ENCODE results near the gene SUMO4.

SUMO4 gene

DNA sequence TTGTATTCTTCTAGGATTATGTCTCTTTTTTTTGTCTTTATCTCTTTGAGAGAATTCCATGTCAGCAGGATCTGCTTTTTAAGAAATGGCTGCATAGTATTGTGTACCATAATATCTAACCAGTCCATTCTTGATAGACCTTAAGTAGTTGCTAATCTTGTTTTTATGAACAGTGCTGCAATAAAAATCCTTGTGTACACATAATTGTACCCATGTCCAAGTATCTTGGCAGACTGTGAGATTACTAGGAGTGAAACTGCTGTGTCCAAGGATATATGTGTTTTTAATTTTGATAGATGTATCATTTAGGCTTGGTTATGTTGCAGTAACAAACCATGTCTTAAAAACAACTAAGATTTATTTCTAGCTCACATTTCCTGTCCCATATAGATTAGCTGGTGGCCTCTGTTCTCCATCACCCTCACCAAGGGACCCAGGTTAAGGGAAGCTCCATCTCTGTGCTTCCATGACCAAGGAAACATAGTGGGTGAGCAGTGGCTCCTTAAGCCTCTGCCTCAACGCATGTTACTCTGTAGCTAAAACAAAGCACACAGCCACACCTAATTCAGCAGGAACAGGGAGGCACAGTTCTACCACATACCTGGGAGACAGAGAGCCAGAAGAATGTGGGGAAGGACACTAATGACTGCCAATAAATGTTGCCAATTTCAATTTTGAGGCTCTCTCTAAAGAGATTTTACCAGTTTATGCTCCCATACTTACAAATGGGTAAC lies 12.1 kb upstream of the SUMO4 start:
- no peak for DNase-seq (ENCODE audit: low read depth, low spot score)
- no peaks in the 10 kb centered on the region for H3K9me3 ChIP-seq (ENCODE audit: control insufficient read depth, insufficient read depth, low read length)
- H3K4me3 ChIP-seq (ENCODE audit: low read length) = no peak overlapping the region
- no peaks in the 10 kb centered on the region for H3K27me3 ChIP-seq (ENCODE audit: control insufficient read depth, insufficient read depth, low read length)
- no peaks in the 10 kb centered on the region for H3K4me1 ChIP-seq (ENCODE audit: control insufficient read depth, insufficient read depth, low read length)
- no peak overlapping the region for H3K27ac ChIP-seq (ENCODE audit: low read length)
- H3K36me3 ChIP-seq (ENCODE audit: control insufficient read depth, insufficient read depth, low read length) = no peaks in the 10 kb centered on the region; the same call in 1 of the 2 replicates
- no CpG with 5 or more reads among the region's 1 CpG for WGBS (ENCODE audit: insufficient coverage, insufficient read length)

DNA sequence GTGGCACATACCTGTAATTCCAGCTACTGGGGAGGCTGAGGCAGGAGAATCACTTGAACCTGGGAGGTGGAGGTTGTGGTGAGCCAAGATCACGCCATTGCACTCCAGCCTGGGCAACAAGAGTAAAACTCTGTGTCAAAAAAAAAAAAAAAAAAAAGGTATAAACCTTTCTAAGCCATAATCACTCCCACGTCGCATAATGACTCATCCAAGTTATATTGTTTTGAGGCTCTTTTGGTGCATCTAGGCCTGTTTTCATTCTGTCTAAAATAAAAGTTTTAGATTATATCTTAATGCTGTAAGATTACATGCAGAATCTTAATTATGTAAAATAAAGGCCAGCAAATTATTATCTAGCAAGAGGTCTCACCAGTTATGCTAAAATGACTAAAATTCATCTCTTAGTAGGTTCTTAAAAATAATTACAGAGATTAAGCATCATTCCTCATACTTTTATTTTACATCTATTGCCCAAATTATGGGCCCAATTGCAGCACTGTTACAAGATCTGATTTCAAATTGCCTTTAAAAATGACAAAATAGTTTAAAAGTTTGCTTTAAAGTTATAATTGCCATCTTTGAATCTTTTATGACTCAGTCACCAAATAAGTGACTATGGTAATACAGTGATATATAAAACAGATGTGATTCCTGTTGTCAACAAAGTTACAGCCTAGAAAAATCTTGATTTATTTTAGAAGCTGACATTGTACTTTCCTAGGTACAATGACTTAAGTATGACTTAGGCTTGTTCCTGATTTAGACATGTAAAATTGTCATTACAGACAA lies 10.4 kb upstream of the SUMO4 start:
- Histone ChIP-seq H3K9me3 (ENCODE audit: control insufficient read depth, insufficient read depth, low read length) (no peaks in the 10 kb centered on the region), H3K4me1 (ENCODE audit: control insufficient read depth, insufficient read depth, low read length) (no peaks in the 10 kb centered on the region), H3K36me3 (ENCODE audit: control insufficient read depth, insufficient read depth, low read length) (no peaks in the 10 kb centered on the region; the same call in 1 of the 2 replicates), H3K4me3 (ENCODE audit: low read length) (no peak overlapping the region), H3K27me3 (ENCODE audit: control insufficient read depth, insufficient read depth, low read length) (no peaks in the 10 kb centered on the region), H3K27ac (ENCODE audit: low read length) (no peak overlapping the region)
- DNase-seq (ENCODE audit: low read depth, low spot score) = no peak
- WGBS (ENCODE audit: insufficient coverage, insufficient read length) = no CpG with 5 or more reads among the region's 3 CpGs

DNA sequence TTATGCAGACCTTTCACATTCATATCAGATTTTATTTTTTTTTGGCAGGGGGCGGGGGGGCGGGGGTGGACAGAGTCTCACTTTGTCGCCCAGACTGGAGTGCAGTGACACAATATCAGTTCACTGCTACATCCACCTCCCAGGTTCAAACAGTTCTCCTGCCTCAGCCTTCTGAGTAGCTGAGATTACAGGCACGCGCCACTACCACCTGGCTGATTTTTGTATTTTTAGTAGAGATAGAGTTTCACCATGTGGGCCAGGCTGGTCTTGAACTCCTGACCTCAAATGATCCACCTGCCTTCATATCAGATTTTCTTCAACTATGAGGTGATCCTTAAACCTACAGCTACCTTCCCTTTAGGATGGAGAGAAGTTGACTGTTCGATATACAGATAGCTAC lies 8.0 kb upstream of the SUMO4 start:
- Histone ChIP-seq H3K9me3 (ENCODE audit: control insufficient read depth, insufficient read depth, low read length) (no peaks in the 10 kb centered on the region), H3K36me3 (ENCODE audit: control insufficient read depth, insufficient read depth, low read length) (no peaks in the 10 kb centered on the region; the same call in 1 of the 2 replicates), H3K4me1 (ENCODE audit: control insufficient read depth, insufficient read depth, low read length) (no peaks in the 10 kb centered on the region), H3K27ac (ENCODE audit: low read length) (no peak overlapping the region), H3K4me3 (ENCODE audit: low read length) (no peak overlapping the region), H3K27me3 (ENCODE audit: control insufficient read depth, insufficient read depth, low read length) (no peaks in the 10 kb centered on the region)
- no peak for DNase-seq (ENCODE audit: low read depth, low spot score)
- no CpG with 5 or more reads among the region's 6 CpGs for WGBS (ENCODE audit: insufficient coverage, insufficient read length)

DNA sequence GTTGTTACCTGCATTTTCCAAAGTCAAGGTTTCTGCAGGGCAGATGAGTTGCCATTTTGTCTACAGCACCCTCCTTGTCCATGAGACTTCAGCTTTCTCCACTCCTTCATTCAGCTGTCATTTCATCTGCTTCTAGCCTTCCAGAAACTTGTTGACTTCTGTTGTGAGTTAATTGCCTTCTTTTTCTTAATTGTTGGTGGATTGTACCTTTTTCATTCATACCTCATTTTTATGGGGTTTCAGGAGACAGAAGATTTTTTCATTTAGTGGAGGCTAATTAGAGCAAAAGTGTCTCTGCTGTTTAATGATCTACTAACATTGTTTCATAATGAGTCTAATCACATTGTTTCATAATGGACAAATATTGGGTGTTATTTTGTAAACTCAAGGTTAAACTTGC lies 7.5 kb upstream of the SUMO4 start:
- no peak for DNase-seq (ENCODE audit: low read depth, low spot score)
- Histone ChIP-seq H3K4me1 (ENCODE audit: control insufficient read depth, insufficient read depth, low read length) (no peaks in the 10 kb centered on the region), H3K4me3 (ENCODE audit: low read length) (no peak overlapping the region), H3K27me3 (ENCODE audit: control insufficient read depth, insufficient read depth, low read length) (no peaks in the 10 kb centered on the region), H3K27ac (ENCODE audit: low read length) (no peak overlapping the region), H3K9me3 (ENCODE audit: control insufficient read depth, insufficient read depth, low read length) (no peaks in the 10 kb centered on the region), H3K36me3 (ENCODE audit: control insufficient read depth, insufficient read depth, low read length) (no peaks in the 10 kb centered on the region; the same call in 1 of the 2 replicates)

DNA sequence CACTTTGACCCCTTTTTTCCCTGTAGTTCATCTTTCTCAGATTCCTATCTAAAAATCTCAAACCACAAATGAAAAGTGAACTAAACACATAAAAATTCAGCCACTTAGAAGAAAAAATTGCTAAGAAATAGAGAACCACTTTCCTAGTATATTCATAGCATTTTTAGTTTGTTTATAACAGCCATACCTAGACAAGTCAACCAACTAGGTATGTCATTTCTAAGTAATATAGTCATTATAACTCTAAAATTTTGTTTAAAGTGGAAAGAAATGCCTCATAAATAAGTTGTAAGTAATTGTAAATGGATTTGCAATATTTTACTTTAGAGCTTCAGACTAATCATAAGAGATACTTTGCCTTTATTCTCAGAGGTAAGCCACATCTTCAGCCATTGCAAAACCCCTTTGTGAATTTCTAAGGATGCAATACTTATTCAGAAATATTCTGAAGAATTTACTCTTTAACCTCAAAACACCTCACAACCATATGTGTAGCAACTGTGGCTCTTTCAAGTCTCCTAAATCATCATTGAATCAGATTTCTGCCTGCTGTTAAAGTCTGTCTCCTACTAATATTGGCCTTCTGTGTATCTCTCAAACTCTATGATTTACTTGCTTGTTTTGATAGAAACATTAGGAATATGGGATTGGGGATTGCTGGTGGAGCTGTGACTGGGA lies 6.9 kb upstream of the SUMO4 start:
- H3K4me1 ChIP-seq (ENCODE audit: control insufficient read depth, insufficient read depth, low read length) = no peaks in the 10 kb centered on the region
- DNase-seq (ENCODE audit: low read depth, low spot score) = no peak
- no peaks in the 10 kb centered on the region for H3K27me3 ChIP-seq (ENCODE audit: control insufficient read depth, insufficient read depth, low read length)
- H3K36me3 ChIP-seq (ENCODE audit: control insufficient read depth, insufficient read depth, low read length) = no peaks in the 10 kb centered on the region; the same call in 1 of the 2 replicates
- no peak overlapping the region for H3K27ac ChIP-seq (ENCODE audit: low read length)
- H3K9me3 ChIP-seq (ENCODE audit: control insufficient read depth, insufficient read depth, low read length) = no peaks in the 10 kb centered on the region
- H3K4me3 ChIP-seq (ENCODE audit: low read length) = no peak overlapping the region

DNA sequence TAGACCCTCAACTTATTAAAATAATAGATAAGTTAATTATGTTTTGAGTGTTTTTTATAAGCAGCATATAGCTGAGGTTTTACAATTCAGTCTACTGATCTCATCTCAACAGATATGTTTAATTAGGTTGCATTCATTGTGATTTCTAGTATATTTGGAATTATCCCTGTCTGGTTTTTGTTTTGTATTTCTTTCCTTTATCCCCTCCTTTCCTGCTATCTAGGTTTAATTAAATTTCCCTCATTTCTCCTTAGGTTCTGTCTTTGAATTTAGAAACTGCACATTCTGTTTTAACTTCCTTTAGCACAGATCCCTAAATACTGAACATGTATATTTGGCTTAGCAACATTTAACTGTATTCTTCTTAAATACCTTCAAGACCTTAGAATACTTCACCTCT lies 4.9 kb upstream of the SUMO4 start:
- peaks cover 2% of the 10 kb centered on the region; the same call in 1 of the 2 replicates for H3K36me3 ChIP-seq (ENCODE audit: control insufficient read depth, insufficient read depth, low read length)
- no peak overlapping the region for H3K4me3 ChIP-seq (ENCODE audit: low read length)
- no peak for DNase-seq (ENCODE audit: low read depth, low spot score)
- H3K4me1 ChIP-seq (ENCODE audit: control insufficient read depth, insufficient read depth, low read length) = no peaks in the 10 kb centered on the region
- no peak overlapping the region for H3K27ac ChIP-seq (ENCODE audit: low read length)
- no peaks in the 10 kb centered on the region for H3K27me3 ChIP-seq (ENCODE audit: control insufficient read depth, insufficient read depth, low read length)
- no peaks in the 10 kb centered on the region for H3K9me3 ChIP-seq (ENCODE audit: control insufficient read depth, insufficient read depth, low read length)

DNA sequence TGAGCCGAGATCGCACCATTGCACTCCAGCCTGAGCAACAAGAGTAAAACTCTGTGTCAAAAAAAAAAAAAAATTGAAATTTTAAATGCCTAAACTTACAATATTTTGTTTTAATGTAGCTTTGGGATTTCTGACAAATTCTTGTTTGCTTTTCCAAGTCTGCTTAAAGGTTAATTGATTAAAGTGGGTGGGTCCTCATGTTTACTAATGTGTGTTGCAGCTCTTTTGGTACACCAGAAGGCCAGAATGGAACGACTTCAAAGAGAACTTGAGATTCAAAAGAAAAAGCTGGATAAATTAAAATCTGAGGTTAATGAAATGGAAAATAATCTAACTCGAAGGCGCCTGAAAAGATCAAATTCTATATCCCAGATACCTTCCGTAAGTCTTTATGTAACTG lies 2.7 kb upstream of the SUMO4 start:
- Histone ChIP-seq H3K9me3 (ENCODE audit: control insufficient read depth, insufficient read depth, low read length) (no peaks in the 10 kb centered on the region), H3K27ac (ENCODE audit: low read length) (no peak overlapping the region), H3K27me3 (ENCODE audit: control insufficient read depth, insufficient read depth, low read length) (no peaks in the 10 kb centered on the region), H3K4me1 (ENCODE audit: control insufficient read depth, insufficient read depth, low read length) (no peaks in the 10 kb centered on the region), H3K4me3 (ENCODE audit: low read length) (no peak overlapping the region), H3K36me3 (ENCODE audit: control insufficient read depth, insufficient read depth, low read length) (peaks cover 6% of the 10 kb centered on the region; the same call in 1 of the 2 replicates)
- WGBS (ENCODE audit: insufficient coverage, insufficient read length) = no CpG with 5 or more reads among the region's 6 CpGs
- no peak for DNase-seq (ENCODE audit: low read depth, low spot score)

DNA sequence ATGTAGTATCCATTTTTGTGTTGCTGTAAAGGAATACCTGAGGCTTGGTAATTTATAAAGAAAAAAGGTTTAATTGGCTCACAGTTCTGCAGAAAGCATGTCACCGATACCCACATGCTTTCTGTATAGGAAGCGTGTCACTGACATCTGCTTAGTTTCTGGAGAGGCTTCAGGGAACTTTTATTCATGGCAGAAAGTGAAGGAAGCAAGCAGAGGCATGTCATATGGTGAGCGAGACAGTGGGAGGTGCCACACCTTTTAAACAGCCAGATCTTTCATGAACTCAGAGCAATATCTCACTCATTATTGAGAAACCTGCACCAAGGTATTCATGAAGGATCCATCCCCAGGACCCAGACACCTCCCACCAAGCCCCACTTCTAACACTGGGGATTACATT lies 3.5 kb downstream of the SUMO4 start:
- H3K4me3 ChIP-seq (ENCODE audit: low read length) = no peak overlapping the region
- no peak overlapping the region for H3K27ac ChIP-seq (ENCODE audit: low read length)
- no peaks in the 10 kb centered on the region for H3K9me3 ChIP-seq (ENCODE audit: control insufficient read depth, insufficient read depth, low read length)
- H3K27me3 ChIP-seq (ENCODE audit: control insufficient read depth, insufficient read depth, low read length) = no peaks in the 10 kb centered on the region
- H3K36me3 ChIP-seq (ENCODE audit: control insufficient read depth, insufficient read depth, low read length) = peaks cover 6% of the 10 kb centered on the region; the same call in 1 of the 2 replicates
- no peaks in the 10 kb centered on the region for H3K4me1 ChIP-seq (ENCODE audit: control insufficient read depth, insufficient read depth, low read length)
- WGBS (ENCODE audit: insufficient coverage, insufficient read length) = no CpG with 5 or more reads among the region's 3 CpGs
- DNase-seq (ENCODE audit: low read depth, low spot score) = no peak

DNA sequence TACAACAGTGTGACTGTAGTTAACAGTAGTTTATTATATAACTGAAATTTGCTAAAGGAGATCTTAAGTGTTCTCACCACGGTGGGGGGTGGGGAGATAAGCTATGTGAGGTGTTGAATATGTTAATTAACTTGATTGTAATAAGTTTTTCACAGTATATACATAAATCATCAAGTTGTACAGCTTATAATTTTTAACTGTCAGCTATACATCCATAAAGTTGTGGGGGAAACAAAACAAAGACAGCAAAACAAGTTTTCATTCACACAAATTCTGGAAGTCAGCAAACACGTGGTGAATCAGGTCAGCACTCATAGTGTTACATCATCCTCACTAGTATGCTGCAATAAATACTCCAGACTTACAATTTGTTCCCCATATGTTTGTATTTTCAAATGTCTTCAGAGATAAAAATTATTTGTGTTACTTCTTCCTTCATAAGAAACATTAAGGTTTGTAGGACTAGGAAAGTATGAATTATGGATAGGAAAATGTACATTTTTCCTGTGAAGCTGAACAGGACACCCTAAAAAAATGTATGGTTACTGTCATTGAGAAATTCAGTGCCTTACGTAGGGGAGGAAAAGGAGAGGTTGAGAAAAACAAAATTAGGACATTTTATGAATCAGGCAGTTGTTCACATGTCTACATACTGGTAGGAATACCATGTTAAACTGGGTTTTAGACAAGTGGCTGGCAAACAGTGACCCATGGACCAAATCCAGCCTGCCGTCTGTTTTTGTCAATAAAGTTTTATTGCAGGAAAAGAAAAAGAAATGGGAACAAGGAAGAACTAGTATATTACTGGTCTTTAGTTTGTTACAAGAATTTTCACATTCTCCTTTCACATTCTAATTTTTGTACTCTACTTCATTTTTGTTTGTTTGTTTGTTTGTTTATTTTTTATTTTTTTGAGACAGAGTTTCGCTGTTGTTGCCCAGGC lies 6.0 kb downstream of the SUMO4 start:
- no CpG with 5 or more reads among the region's 5 CpGs for WGBS (ENCODE audit: insufficient coverage, insufficient read length)

DNA sequence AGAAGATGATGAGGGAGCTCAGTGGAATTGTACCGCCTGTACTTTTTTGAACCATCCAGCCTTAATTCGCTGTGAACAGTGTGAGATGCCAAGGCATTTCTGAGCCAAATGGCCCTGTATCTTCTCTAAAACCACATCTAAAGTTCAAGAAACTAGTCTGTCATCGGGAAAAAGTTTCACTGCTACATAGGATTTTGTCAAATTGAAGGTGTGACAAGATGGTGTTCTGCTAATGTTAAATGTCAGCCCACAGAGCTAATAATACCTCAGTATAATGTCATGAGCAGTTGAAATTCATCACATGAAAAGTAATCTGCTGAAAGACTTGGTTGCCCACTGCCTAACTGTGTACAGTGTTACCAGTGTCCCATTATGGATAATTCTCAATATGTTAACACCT lies 9.6 kb downstream of the SUMO4 start:
- Histone ChIP-seq H3K36me3 (ENCODE audit: control insufficient read depth, insufficient read depth, low read length) (peaks cover 6% of the 10 kb centered on the region; the same call in 1 of the 2 replicates), H3K4me1 (ENCODE audit: control insufficient read depth, insufficient read depth, low read length) (no peaks in the 10 kb centered on the region), H3K9me3 (ENCODE audit: control insufficient read depth, insufficient read depth, low read length) (no peaks in the 10 kb centered on the region), H3K27ac (ENCODE audit: low read length) (no peak overlapping the region), H3K27me3 (ENCODE audit: control insufficient read depth, insufficient read depth, low read length) (no peaks in the 10 kb centered on the region), H3K4me3 (ENCODE audit: low read length) (no peak overlapping the region)
- no peak for DNase-seq (ENCODE audit: low read depth, low spot score)
- no CpG with 5 or more reads among the region's 3 CpGs for WGBS (ENCODE audit: insufficient coverage, insufficient read length)

More for the DNA sequence above, 6.0 kb downstream of the SUMO4 start:
- Histone ChIP-seq H3K9me3 (ENCODE audit: control insufficient read depth, insufficient read depth, low read length) (no peaks in the 10 kb centered on the region), H3K27me3 (ENCODE audit: control insufficient read depth, insufficient read depth, low read length) (no peaks in the 10 kb centered on the region), H3K4me3 (ENCODE audit: low read length) (no peak overlapping the region), H3K27ac (ENCODE audit: low read length) (no peak overlapping the region), H3K36me3 (ENCODE audit: control insufficient read depth, insufficient read depth, low read length) (peaks cover 6% of the 10 kb centered on the region; the same call in 1 of the 2 replicates), H3K4me1 (ENCODE audit: control insufficient read depth, insufficient read depth, low read length) (no peaks in the 10 kb centered on the region)
- DNase-seq (ENCODE audit: low read depth, low spot score) = no peak

Data from iPS DF 6.9 (cell line).